HPDE6-E6E7 (cell line): ENCODE results near the gene C2CD4B.

ENCODE experiments used
- DNase-seq: peaks from one replicate; pipeline ENCODE4 v3.0.0; 2011; ENCODE audit warnings: missing footprints; ENCODE audit errors: extremely low spot score

Gene C2CD4B

GRCh38 chr15:62119227-62119864 is 45.7 kb downstream of the C2CD4B start:
- DNase-seq, result peak; percentile 89

DNA sequence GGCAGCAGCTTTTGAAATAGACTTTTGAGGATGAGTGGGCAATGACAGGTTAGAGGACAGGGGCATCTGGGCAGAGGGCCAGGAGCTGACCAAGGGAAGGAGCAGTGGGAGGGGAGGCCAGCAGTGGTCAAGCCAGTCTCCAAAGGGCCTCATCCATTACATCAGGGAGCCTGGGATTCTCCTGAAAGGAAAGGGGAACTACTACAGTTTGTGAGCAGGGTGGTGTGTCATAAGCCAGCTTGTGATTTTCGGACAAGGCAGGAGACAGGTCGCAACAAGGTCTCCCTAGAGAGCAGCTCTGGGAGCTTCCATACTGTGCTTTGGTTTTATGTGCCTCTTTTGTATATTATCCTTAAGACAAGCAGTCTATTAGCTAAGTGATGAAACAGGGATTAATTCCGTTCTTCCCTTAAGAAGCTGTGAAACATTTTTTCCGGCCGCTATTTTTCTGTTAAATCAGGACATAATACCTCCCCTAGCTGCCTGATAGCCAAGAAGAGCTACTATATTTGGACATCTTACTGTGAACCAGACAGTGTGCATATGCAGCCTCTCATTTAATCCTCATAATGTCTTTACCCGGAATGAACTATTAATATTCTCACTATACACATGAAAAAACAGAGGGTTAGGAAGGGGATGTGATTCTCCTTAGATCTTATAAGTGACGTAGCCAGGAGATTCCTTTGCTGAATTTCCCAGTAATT is 46.4 kb downstream of the C2CD4B start:
- DNase-seq, result no peak

DNA sequence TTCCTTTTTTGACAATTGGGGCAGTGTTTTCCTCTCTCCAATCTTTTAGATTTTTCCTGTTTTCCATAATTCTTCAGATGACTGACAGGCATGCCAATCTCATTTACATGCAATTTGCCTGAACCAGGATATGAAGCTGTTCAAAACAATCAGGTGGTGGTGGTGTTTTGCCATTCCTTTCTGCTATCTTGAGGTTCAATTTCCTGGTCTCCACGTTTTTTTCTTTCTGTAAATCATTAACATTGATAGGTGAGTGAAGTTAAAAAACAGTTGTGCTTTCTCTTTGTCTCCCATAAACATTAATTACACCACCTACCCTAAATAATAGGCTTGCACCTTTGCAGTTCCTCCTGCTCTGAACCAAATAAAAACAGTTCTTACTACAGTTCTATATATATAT is 49.2 kb downstream of the C2CD4B start:
- no peak for DNase-seq
